A673 (cell line): ENCODE measurements around the gene SYCP1. TPM values are rescaled to one million over a fixed set of nuclear protein-coding genes. Genes with fewer than 3 reads are reported as not detected.

Experiments
- BruUV-seq: library from RNA; stranded (reverse); fragments of 400-500 nt; replicated peaks from 2 replicates; lab custom pipeline; 2021; lab: Mats Ljungman, UMichigan
- CTCF ChIA-PET: fragments of 300-600 bp; sonication (Branson Sonifier 250); formaldehyde crosslinking; loops from one replicate; lab custom pipeline; 2022; ENCODE audit warnings: antibody characterized with exemption; lab: Charles Lee
- POLR2A ChIA-PET: fragments of 300-600 bp; sonication (Branson Sonifier 250); formaldehyde crosslinking; loops from one replicate; lab custom pipeline; 2022; ENCODE audit warnings: antibody characterized with exemption; ENCODE audit not compliant: low non-redundant PET; lab: Charles Lee
- DNase-seq: peaks from one replicate; pipeline ENCODE4 v3.0.0-alpha.2; 2015; ENCODE audit warnings: low spot score
- H3K27ac ChIP-seq: fragments of 200-600 bp; sonication (generic); 2 replicates; pipeline ENCODE4 v1.5.1; 2016; ENCODE audit warnings: mixed run types, low read depth, mild to moderate bottlenecking, mixed read lengths, antibody characterized with exemption, low read length; ENCODE audit not compliant: poor library complexity, severe bottlenecking
- H3K27me3 ChIP-seq: fragments of 200-600 bp; sonication (generic); replicated peaks from 2 replicates; pipeline ENCODE4 v1.6.1; 2017; ENCODE audit warnings: mixed run types, low read depth, mild to moderate bottlenecking, mixed read lengths, antibody characterized with exemption, low read length; ENCODE audit not compliant: insufficient read depth, poor library complexity
- H3K36me3 ChIP-seq: fragments of 200-600 bp; sonication (generic); 2 replicates; pipeline ENCODE4 v1.6.1; 2016; ENCODE audit warnings: mixed run types, mild to moderate bottlenecking, mixed read lengths, antibody characterized with exemption, low read length; ENCODE audit not compliant: insufficient read depth, poor library complexity, severe bottlenecking
- H3K4me1 ChIP-seq: fragments of 200-600 bp; sonication (generic); 2 replicates; pipeline ENCODE4 v1.6.1; 2017; ENCODE audit warnings: mixed run types, mild to moderate bottlenecking, mixed read lengths, antibody characterized with exemption, low read length; ENCODE audit not compliant: insufficient read depth, poor library complexity, severe bottlenecking
- H3K4me3 ChIP-seq: fragments of 200-600 bp; sonication (generic); 2 replicates; pipeline ENCODE4 v1.5.1; 2016; ENCODE audit warnings: low read depth, mixed run types, mild to moderate bottlenecking, mixed read lengths, low read length; ENCODE audit not compliant: poor library complexity, severe bottlenecking
- H3K9me3 ChIP-seq: fragments of 200-600 bp; sonication (generic); 2 replicates; pipeline ENCODE4 v1.6.1; 2016; ENCODE audit warnings: mixed run types, low read depth, mild to moderate bottlenecking, mixed read lengths, antibody characterized with exemption, low read length; ENCODE audit not compliant: poor library complexity, severe bottlenecking
- CTCF ChIP-seq: fragments of 300-800, 200-600 bp; sonication (generic); conservative IDR thresholded peaks from 2 replicates; pipeline ENCODE4 v1.5.1; 2017; ENCODE audit warnings: low read depth, mild to moderate bottlenecking, antibody characterized with exemption, low read length, moderate library complexity, mixed read lengths
- EZH2 ChIP-seq: fragments of 200-600 bp; sonication (generic); IDR thresholded peaks from 2 replicates; pipeline ENCODE4 v1.6.1; 2017; ENCODE audit warnings: borderline replicate concordance, low read depth, mild to moderate bottlenecking, mixed read lengths, antibody characterized with exemption, low read length; ENCODE audit not compliant: poor library complexity, severe bottlenecking
- intact Hi-C: fragments of 100-400 bp; cut with micrococcal nuclease; formaldehyde crosslinking; loops from one replicate; pipeline ENCODE4 v1.10.0; 2022; ENCODE audit not compliant: unreplicated experiment
- total RNA-seq: library from RNA; stranded (reverse); gene quantifications from 2 replicates; pipeline ENCODE4 v1.2.3, GENCODE V29; 2021

Gene SYCP1
- total RNA-seq, 1 experiment from 2014 or later = 0.41 TPM

- H3K9me3 ChIP-seq = peaks cover 3% of the 10 kb centered on the region
- no peak overlapping the region for H3K27ac ChIP-seq
- peak; percentile 35 for DNase-seq
- H3K27me3 ChIP-seq = no peaks in the 10 kb centered on the region
- ChIA-PET CTCF (interaction anchor here (0.6 kb wide), 1 partner anchor 753 kb away, joined by 4 read pairs; no protein-coding TSS in a partner anchor), POLR2A (no interaction called here)
- intact Hi-C loops = loop anchor here (5.0 kb wide), 1 partner anchor 59 kb away; no protein-coding TSS in a partner anchor
- peak; percentile 50 for TF ChIP-seq CTCF
- TF ChIP-seq EZH2 = no peak
- no TSS peak for BruUV-seq
- no peaks in the 10 kb centered on the region for H3K4me1 ChIP-seq
- H3K36me3 ChIP-seq = no peaks in the 10 kb centered on the region
- H3K4me3 ChIP-seq = no peak overlapping the region
Measured at GRCh38 chr1:115041654-115042053, 187.0 kb downstream of the SYCP1 start.

Other genes with a start within 250 kb of the SYCP1 start
- gene DENND2C, start 184.8 kb upstream of the SYCP1 start, total RNA-seq = 1.9 and 2.5 TPM in 2 replicates
- 0.19 and 0.37 TPM in 2 replicates for gene AMPD1, start 159.3 kb upstream of the SYCP1 start, total RNA-seq
- gene NRAS, start 138.1 kb upstream of the SYCP1 start, total RNA-seq = 72.2 and 79.1 TPM in 2 replicates
- 742 and 812 TPM in 2 replicates for gene CSDE1, start 96.9 kb upstream of the SYCP1 start, total RNA-seq
- 62.4 and 68.3 TPM in 2 replicates for gene SIKE1, start 74.2 kb upstream of the SYCP1 start, total RNA-seq
- gene TSHB, start 175.0 kb downstream of the SYCP1 start, total RNA-seq = not detected in 2 replicates
- gene TSPAN2, start 234.6 kb downstream of the SYCP1 start, total RNA-seq = 1.9 and 2.8 TPM in 2 replicates